T-helper 1 cell treated with Interleukin-12 subunit alpha and Interleukin-12 subunit beta and Interleukin-4 antibody, amounts not matched to agents 30 ng/mL and 1 ng/mL, for 36 hours (primary cell): ENCODE measurements around the gene UIMC1. TPM values are rescaled to one million over a fixed set of nuclear protein-coding genes. Genes with fewer than 3 reads are reported as not detected.
"Not testable (repeated sequence)": the region's sequence is repeated elsewhere in the genome, so short reads cannot be mapped to it uniquely, and the experiment has no call there.

Experiments
- intact Hi-C: fragments of 100-400 bp; cut with micrococcal nuclease; formaldehyde crosslinking; loops from one replicate; pipeline ENCODE4 v1.15.1; 2024
- total RNA-seq: library from RNA; stranded (reverse); gene quantifications from 2 replicates; pipeline ENCODE4 v1.2.3, GENCODE V29; 2022

UIMC1 gene
- total RNA-seq, 1 donor from 2014 or later: 46.4 TPM

DNA sequence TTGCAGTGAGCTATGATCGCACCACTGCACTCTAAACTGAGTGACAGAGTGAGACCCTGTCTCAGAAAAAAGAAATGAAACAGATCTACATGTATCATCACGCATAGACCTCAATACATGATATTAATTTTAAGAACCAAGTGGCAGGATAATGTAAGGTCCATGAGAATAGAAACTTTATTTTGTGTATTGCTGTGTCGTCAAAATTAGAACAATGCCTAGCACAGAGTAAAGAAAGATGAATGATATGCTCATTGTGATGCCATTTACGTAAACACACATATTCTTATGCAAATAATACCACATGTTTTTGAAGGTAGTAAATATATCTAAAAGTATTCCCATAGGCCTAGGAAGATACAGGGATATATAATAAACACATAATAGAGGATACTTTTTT lies 3.6 kb upstream of the UIMC1 start:
- intact Hi-C loops: no loop called here

DNA sequence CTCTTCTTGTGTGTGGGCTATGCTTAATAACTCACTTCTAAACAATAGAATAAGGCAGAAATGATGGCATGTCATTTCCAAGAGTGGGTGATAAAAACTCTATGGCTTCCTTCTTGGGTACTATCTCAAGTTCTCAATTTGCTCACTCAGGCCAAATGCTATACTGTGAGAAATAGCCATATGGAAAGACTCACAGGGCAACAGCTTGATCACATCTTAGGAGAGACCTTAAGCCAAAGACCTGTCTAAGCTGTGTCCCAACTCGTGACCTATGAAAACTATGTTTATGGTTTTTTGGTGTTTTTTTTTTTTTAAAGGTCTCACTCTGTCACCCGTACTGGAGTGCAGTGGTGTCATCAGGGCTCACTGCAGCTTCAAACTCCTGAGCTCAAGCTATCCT lies 2.1 kb upstream of the UIMC1 start:
- intact Hi-C loops: loop anchor here (5.0 kb wide), 2 partner anchors 344 to 361 kb away; partner anchors contain the start of genes LMAN2 and TSPAN17

DNA sequence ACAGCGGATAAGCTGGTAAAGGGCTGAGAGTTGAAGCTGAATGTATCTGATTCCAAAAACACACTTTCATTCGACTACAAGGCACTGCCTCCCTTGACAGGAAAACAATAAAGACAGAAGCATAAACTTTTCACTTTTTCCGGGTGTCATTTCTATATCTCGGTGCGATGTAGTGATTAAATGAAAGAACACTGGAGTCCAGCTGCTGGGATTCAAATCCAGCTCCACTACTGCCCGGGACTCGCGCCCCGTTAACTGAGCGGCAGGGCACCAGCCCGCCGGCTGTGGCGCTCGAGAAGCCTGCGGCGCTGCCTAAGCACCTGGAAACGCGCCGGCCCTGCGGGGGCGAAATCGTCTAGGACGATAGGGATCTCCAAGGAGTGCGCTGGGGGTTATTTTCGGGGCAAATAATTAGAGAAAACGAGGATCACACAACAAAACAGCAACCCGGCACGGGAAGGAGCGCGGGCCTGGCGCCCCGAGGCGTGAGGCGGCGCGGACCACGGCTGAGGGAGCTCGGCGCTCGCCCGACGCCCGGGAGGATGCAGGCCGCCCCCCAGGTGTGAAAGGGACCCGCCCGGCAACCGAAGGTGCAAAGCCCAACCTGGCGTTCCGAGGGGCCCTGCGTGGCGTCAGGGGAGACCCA lies 837 bp downstream of the UIMC1 start:
- intact Hi-C loops: loop anchor here (1.0 to 5.0 kb wide), 9 partner anchors 17 to 644 kb away; partner anchors contain the start of genes KIAA1191, LMAN2, NSD1 and TMED9

DNA sequence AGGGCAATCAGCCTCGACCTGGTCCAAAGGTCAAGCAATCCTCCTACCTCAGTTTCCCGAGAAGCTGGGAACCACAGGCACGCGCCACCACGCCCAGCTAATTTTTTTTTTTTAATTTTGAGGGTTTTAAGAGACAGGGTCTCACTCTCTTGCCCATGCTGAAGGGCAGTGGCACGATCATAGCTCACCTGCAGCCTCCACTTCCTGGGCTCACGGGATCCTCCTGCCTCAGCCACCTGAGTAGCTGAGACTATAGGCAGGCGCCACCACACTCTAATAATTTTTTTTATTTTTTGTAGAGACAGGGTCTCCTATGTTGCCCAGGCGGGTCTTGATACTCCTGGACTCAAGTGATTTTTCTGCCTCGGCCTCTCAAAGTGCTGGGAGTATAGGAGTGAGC lies 1.6 kb downstream of the UIMC1 start:
- intact Hi-C loops: loop anchor here (5.0 kb wide), 2 partner anchors 347 to 358 kb away; partner anchors contain the start of genes LMAN2 and TSPAN17

DNA sequence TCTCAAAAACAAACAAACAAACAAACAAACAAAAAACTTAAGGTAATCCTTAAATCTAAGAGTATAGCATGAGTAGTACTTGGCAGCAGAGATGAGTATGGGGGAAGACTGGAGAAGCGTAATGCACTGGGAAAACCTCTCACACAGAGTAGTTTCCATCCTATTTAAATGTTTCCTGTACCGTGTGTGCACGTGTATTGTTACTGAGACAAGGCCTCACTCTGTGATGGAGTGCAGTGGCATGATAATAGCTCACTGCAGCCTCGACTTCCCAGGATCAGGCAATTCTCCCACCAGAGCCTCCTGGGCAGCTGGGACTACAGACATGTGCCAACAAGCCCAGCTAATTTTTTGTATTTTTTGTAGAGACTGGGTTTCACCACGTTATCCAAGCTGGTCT lies 2.9 kb downstream of the UIMC1 start:
- intact Hi-C loops: no loop called here

DNA sequence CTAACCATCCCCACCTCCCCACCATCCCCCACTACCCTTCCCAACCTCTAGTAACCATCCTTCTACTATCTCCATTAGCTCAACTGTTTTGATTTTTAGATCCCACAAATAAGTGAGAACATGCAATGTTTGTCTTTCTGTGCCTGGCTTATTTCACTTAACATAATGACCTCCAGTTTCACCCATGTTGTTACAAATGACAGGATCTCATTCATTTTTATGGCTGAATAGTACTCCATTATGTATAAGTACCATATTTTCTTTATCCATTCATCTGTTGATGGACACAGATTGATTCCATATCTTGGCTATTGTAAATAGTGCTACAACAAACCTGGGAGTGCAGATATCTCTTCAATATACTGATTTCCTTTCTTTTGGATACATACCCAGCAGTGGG lies 7.1 kb downstream of the UIMC1 start:
- intact Hi-C loops: not testable (repeated sequence)

DNA sequence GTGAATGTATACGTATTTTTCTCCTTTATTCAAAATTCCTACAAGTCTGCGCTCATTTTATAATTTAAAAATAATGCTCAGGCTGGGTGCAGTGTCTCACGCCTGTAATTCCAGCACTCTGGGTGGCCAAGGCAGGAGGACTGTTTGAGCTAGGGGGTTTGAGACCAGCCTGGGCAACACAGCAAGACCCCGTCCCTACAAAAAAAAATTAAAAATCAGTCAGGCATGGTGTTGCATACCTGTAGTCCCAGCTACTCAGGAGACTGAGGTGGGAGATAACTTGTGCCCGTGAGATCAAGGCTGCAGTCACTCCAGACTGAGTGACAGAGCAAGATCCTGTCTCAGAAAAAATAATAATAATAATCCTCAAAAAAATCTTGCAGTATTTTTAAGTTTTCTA lies 7.8 kb downstream of the UIMC1 start:
- intact Hi-C loops: no loop called here

DNA sequence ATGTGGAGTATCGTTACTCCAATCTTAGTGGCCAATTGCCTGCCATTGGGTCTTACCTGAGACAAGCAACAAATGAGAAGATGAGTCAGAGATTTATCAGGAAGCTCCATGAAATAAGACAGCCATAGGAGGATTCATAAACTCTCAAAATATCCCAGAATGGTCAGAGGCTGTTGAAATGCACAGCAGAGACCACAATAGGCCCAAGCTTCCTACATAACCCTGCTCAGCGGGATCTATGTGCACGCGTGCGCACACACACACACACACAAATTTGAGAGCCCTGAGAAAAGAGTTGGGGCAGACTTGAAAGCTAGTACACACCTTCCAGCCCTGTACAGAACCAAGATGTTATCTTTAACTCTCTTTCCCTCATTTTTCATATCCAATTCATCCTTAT lies 9.8 kb downstream of the UIMC1 start:
- intact Hi-C loops: no loop called here

DNA sequence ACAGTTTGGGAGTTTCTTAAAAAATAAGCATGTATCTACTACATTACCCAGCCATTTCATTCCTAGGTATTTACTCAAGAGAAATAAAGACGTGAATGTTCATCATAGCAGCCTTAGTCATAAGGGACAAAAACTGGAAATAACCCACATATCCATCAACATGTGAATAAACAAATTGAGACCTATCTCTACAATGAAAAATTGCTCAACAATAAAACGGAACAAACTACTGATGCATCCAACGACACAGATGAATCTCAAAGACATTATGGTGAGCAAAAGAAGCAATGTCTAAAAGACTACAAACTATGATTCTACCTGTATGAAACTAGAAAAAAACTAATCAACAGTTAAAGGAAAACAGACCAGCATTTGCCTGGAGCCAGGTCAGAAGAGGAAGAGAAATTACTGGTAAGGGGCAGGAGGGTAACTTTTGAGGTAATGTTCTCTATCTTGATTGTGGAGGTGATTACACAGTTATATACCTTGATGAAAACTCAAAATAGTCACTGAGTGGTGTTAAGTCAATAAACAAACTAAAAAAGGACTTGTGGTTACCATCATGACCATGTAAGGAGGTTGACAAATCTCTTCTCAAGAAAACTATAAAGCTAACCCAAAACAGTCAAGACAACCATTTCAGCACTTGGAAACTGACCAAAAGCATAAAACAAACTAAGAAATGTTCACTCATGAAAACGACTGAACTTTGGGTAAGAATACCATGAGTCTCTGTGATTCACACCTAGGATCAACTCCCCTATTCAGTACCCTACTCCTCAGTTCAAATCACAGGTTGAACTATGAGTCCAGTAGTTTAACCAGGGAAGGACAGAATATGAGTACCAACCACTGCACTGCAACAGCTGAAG lies 10.4 kb downstream of the UIMC1 start:
- intact Hi-C loops: no loop called here

DNA sequence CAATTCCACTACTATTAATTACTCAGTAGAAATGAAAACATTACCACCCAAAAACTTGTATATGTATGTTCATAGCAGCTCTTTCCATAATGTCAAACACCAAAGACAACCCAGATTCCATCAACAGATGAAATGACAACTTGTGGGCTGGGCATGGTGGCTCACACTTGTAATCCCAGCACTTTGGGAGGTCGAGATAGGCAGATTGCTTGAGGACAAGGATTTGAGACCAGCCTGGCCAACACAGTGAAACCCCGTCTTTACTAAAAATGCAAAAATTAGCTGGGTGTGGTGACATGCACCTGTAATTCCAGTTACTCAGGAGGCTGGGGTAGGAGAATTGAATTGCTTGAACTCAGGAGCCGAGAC lies 11.5 kb downstream of the UIMC1 start:
- intact Hi-C loops: no loop called here

DNA sequence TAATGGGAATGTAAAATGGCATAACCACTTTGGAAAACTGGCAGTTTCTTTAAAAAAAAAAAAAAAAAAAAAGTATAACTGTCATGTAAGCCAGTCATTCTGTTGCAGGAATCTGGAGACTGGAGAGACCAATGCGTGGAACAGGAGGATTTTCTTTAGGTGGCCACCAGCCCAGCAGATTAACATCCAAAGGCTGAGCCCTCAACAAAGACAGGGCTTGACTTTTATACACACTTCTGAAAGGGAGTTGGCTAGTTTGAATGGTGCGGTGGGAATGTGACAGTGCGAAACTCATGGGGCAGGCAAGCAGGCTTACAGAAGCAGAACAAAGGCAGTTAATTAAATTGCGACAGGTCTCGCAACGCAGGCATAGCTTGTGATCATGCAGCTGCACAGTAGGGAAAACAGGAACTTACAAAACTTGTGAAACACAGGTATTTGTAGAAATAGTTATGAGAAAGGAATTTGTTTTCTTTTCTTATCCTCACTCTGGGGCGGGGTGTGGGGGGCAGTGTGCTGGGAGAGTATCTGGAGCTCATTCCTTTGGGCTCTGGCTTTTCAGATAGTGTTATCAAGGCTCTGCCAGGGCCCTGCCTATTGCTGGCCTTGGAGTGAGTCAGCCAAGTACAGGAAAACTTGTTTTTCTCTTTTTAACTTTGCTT lies 12.0 kb downstream of the UIMC1 start:
- intact Hi-C loops: no loop called here

DNA sequence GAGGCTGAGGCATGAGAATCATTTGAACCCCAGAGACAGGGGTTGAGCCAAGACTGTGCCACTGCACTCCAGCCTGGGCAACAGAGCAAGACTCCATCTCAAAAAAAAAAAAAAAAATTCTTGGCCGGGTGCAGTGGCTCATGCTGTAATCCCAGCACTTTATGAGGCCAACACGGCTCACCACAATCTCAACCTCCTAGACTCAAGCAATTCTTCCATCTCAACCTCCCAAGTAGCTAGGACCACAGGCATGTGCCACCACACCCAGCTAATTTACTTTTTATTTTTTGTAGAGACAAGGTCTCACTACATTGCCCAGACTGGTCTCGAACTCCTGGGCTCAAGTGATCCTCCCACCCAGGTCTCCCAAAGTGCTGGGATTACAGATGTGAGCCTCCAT lies 13.5 kb downstream of the UIMC1 start:
- intact Hi-C loops: not testable (repeated sequence)

DNA sequence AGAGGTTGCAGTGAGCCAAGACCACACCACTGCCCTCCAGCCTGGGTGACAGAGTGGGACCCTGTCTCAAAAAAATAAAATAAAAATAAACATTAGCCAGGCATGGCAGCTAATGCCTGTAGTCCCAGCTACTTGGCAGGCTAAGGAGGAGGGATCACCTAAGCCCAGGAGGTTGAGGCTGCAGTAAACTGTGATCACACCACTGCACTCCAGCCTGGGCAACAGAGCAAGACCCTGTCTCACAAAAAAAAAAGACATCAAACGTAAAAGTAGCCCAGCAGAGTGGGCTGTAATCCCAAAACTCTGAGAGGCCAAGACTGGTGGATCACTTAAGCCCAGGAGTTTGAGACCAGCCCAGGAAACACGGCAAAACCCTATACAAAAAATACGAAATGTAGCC lies 19.0 kb downstream of the UIMC1 start:
- intact Hi-C loops: no loop called here

DNA sequence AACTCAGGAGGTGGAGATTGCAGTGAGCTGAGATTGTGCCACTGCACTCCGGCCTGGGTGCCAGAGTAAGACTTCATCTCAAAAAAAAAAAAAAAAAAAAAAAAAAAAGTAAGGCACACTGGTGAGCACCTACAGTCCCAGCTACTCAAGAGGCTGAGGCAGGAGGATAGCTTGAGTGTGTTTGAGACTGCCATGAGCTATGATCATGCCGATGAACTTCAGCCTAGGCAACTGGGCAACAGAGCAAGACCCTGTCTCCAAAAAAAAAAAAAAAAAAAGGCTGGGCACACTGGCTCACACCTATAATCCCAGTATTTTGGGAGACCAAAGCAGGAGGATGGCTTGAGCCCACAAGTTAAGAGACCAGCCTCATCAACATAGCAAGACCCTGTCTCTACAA lies 20.3 kb downstream of the UIMC1 start:
- intact Hi-C loops: no loop called here

DNA sequence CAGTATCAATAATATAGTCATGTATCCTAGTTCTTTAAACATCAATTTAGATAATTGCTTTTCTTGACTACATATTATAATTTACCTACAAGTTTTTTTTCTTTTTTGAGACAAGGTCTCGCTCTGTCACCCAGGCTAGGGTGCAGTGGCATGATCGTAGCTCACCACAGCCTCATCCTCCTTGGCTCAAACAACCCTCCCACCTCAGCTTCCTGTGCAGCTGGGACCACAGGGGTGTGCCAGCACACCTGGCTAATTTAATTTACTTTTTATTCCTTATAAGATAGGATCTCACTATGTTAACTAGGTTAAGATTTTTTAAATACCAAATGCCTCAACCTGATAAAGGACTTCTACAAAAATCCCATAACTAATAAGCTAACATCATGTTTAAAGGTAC lies 21.1 kb downstream of the UIMC1 start:
- intact Hi-C loops: no loop called here

DNA sequence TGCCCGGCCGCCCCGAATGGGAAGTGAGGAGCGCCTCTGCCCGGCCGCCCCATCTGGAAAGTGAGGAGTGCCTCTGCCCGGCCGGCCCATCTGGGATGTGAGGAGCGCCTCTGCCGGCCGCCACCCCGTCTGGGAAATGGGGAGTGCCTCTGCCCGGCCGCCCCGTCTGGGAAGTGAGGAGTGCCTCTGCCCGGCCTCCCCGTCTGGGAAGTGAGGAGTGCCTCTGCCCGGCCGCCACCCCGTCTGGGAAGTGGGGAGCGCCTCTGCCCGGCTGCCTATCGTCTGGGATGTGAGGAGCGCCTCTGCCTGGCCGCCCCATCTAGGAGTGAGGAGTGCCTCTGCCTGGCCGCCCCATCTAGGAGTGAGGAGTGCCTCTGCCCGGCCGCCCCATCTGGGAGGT lies 22.4 kb downstream of the UIMC1 start:
- intact Hi-C loops: not testable (repeated sequence)

DNA sequence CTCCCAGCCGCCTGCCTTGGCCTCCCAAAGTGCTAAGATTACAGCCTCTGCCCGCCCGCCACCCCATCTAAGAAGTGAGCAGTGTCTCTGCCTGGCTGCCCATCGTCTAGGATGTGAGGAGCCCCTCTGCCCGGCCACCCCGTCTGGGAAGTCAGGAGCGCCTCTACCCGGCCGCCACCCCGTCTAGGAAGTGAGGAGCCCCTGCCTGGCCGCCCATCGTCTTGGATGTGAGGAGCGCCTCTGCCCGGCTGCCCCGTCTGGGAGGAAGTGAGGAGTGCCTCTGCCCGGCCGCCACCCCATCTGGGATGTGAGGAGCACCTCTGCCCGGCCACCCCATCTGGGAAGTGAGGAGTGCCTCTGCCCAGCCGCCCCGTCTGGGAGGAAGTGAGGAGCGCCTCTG lies 23.0 kb downstream of the UIMC1 start:
- intact Hi-C loops: not testable (repeated sequence)

DNA sequence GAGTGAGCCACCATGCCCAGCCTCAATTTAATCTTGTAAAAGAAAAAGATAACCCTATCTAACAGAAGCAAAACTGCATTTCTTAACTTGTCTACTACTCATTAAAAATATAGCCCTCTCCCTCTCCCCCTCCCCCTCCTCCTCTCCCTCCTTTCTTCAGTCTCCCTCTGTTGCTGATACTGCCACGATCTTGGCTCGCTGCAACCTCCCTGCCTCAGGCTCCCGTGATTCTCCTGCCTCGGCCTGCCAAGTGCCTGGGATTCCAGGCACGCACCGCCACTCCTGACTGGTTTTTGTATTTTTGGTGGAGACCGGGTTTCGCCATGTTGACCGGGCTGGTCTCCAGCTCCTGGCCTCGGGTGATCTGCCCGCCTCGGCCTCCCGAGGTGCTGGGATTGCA lies 23.5 kb downstream of the UIMC1 start:
- intact Hi-C loops: not testable (repeated sequence)

DNA sequence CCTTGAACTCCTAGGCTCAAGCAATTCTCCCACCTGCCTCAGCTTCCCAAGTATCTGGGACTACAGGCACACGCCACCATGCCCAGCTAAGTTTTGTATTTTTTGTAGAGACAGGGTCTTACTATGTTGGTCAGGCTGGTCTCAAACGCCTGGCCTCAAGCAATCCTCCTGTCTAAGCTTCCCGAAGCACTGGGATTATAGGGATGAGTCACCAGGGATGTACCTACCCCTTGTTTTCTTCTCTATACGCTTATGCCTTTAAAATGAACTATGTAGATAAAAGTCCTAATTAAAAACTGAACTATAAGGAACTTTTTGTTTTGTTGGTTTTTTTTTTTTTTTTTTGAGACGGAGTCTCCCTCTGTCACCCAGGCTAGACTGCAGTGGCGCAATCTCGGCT lies 25.8 kb downstream of the UIMC1 start:
- intact Hi-C loops: no loop called here

DNA sequence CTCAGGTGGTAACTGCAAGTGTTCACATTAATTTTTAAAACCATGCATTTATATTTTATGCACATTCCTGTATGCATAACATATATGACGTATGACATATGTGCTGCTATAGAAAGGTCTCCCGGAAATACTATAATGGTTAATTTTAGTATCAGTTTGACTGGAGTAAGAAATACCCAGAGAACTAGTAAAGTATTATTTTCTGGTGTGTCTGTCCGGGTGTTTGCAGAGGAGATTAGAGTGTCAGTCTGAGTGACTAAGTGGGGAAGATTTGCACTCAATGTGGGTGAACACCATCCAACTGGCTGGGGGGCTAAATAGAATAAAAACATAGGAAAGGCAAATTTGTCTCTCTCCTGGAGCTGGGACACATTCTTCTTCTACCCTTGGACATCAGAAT lies 26.9 kb downstream of the UIMC1 start:
- intact Hi-C loops: no loop called here

DNA sequence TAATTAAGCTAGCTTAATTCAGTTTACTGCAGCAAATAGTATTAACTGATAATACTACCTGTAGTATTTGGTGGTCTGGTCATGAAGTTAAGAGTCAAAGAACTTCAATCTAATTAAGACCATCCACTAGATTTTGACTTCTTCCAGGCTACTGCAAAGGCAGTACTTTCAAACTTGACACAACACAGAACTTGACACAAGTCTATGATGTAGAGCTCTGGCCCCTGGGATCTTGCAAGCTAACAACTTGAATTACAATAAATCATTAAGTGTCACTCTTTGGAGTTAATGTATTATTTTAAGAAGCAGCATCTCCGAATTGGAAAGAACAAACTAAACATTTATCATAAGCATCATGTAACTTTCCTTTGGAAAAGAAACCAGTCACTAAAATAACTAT lies 40.9 kb downstream of the UIMC1 start:
- intact Hi-C loops: no loop called here

DNA sequence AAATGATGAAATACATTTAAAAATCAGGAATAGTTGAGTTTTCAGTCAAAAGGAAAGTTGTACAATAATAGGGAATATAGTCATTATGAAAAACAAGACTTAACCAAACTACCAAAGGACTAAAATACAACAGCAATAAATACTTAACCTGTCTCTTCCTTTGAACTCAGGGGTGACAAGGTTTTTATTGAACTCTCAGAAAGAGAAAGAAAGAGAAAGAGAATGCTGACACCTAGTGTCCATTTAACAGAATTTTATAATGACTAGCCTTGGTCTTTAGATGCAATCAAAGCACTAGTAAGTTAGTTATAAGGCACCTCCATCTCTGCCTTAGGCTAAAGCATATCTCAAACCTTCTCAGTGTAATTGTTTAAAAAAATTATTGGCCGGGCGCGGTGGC lies 47.5 kb downstream of the UIMC1 start:
- intact Hi-C loops: loop anchor here (2.0 to 10.0 kb wide), 4 partner anchors 144 to 1224 kb away; partner anchors contain the start of gene UNC5A
